Right renal pelvis (tissue), 4 donors: ENCODE results near the gene MIER2. TPM values are rescaled to one million over a fixed set of nuclear protein-coding genes. Genes with fewer than 3 reads are reported as not detected.
"Not testable (repeated sequence)": the region's sequence is repeated elsewhere in the genome, so short reads cannot be mapped to it uniquely, and the experiment has no call there.

Experiments
- DNase-seq, 4 donors: peaks; one replicate each; pipeline ENCODE4 v3.0.0-alpha.2; 2013; ENCODE audit warnings: low read depth in 4 of 4, low spot score in 3 of 4, missing footprints in 1 of 4
- polyA plus RNA-seq, 4 donors: library from polyadenylated mRNA; unstranded; fragments of 120-200 nt; gene quantifications; one replicate each; pipeline ENCODE4 v1.2.1, GENCODE V29; 2013; ENCODE audit not compliant: insufficient read length in 4 of 4

The MIER2 gene
- polyA plus RNA-seq, 4 donors = 23.6 to 32.8 (median 24.5) TPM

DNA sequence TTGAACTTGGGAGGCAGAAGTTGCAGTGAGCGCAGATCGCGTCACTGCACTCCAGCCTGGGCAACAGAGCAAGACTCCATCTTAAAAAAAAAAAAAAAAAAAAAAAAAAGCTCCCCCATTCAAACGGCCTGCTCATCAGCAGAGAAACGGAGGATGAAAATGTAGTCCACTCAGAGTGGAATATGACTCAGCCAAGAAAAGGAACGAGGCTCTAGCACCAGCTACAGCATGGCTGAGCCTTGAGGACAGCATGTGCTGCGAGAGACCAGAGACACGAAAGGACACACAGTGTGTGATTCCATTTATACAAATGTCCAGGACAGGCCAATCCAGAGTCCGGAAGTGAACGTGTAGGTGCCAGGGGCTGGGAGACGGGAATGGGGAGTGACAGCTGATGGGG lies 18.1 kb upstream of the MIER2 start:
- no peak for DNase-seq

DNA sequence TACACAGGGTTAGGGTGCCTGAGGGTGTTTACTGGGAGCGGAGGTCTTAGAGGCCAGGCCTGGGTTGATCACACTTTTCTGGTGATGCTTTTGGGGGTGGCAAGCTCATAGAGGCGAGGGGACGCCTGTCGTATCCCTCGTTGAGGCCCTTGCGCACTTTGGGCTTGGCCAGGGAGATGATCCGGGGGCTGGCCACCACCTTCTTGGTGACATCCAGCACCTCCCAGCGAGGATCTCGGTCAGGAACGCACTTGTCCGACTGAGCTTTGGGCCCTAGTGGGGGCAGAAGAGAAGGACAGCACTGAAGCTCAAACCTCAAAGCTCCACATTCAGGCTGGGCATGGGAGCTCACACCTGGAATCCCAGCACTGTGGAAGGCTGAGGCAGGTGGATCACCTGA lies 17.6 kb upstream of the MIER2 start:
- DNase-seq = no peak

DNA sequence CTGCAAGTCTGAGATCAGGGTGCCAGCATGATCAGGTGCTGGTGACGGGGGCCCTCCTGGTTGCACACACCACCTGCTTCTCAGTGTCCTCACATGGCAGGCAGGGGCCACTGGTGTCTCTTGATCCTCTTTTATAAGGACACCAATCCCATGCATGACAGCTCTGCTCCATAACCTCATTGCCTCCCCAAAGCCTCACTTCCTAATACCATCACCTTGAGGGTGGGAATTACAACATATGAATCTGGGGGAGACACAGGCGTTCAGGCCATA lies 15.0 kb upstream of the MIER2 start:
- no peak for DNase-seq

DNA sequence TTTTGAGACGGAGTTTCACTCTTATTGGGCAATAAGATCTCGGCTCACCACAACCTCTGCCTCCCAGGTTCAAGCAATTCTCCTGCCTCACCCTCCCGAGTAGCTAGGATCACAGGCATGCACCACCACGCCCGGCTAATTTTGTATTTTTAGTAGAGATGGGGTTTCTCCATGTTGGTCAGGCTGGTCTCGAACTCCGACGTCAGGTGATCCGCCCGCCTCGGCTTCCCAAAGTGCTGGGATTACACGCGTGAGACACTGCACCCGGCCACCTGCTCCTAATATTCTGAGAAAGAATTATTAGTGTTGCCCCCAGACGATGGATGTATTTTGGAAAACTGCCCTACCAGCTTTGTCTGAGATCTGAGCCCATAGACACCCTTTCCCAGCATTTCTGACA lies 10.9 kb upstream of the MIER2 start:
- not testable (repeated sequence) for DNase-seq

DNA sequence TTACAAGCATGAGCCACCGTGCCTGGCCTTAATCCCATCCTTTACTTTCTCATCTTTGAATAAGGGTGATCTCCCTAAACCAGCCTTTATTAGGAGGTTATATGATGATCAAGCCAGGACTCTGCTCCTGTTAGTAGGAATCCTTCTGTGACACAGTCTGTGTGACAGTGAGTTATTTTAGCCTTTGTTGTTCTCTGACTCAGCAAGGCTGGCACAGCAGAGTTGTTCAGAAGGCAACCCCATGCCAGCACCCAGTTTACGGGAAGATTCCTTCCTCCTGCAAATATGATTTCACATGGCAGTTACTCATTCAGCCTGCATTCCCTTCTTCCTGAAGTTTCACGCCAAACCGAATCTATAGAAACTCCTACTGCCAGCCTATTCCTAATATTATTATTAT lies 10.5 kb upstream of the MIER2 start:
- DNase-seq = no peak

DNA sequence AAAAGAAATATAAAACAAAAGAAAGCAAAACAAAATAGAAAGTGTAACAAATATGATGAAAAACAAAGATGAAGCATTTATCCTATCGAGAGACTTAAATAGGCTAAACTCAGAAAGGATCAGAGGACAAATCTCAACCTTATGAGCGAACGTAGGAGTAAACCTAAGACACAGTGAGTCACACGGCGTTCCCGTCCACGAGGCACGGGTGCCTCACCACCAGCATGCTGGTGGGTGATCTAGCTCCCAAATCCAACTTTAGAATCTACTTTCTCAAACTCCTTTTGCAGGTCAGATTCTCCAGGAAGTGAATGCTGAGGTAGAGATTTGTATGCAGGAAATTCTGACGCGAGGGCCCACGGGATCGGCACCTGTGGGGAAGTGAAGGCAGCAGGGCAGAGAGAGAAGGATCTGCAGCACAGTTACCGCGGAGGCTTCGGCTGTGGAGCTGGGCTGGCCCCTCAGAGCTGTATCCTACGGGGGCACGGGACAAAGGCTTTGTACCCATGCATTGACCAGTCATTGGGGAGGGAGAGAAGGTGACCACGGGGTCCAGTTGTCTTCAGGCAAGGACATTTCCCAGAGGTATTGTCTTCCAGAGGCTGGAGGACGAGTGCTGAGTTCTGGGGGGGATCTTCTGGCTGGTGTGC lies 7.5 kb upstream of the MIER2 start:
- DNase-seq = no peak

DNA sequence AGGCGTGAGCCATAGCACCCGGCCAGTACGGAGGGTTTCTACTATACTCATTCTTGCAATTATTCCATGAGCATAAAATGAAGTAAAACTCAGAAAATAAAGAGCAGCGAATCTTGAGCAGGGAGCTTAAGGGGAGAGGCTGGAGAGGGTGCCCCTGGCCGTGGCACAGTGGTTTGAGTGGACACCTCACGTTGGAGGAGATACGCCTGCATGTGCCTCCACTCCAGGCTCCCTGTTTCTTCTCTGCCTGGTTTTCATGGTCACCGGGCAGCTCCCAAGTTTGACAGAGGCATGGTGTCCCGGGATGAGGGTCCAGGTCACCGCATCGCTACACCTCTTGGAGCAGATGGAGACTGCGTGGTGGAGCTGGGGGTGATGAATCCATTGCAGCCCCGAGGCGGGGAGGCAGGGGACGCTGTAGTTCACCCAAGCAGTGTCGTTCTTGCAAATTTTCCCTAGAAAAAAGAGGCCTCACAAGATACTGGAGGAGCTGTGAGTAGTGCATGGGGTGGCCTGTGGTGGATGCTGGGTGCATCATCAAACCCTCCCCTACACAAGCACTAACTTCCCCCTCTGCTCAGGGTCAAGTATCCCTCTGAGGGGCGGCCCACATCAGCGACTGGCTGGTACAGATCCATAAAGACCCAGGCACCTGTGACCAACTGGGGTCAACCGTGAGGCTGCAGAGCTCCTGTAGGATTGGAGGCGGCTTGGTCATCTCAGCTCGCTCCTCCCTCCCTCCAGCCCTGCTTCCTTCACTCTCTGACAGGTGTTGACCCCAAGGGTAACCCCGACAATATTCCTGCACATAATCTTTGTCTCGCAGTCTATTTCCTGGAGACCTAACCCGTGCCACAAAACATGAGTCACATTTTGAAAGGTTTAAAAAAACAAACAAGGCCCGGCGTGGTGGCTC lies 3.6 kb upstream of the MIER2 start:
- no peak for DNase-seq

DNA sequence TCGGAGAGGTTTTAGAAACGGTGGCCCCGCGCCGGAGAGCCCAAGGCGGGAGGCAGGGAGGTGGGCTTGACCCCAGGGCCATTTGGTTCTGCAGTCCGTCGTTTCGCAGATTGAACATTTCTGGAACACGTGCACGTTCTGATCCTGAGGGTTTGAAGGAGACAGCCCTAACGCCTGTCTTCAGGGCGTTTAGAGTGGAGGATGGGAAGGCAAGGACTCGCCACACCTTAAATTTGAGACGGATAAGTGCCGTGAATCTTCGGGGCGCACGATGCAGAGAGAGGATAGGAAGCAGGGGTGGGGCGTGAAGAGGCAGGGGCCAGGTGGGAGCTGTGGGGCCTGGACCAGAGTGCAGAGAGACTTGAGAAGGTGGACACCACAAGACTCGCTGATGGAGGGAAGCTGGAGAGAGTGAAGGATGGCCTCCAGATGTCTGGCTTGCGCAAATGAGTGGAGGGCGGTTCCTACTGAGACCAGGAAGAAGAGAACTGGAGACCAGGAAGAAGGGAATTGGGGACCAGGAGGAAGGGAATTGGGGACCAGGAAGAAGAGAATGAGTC lies 804 bp upstream of the MIER2 start:
- DNase-seq = no peak

DNA sequence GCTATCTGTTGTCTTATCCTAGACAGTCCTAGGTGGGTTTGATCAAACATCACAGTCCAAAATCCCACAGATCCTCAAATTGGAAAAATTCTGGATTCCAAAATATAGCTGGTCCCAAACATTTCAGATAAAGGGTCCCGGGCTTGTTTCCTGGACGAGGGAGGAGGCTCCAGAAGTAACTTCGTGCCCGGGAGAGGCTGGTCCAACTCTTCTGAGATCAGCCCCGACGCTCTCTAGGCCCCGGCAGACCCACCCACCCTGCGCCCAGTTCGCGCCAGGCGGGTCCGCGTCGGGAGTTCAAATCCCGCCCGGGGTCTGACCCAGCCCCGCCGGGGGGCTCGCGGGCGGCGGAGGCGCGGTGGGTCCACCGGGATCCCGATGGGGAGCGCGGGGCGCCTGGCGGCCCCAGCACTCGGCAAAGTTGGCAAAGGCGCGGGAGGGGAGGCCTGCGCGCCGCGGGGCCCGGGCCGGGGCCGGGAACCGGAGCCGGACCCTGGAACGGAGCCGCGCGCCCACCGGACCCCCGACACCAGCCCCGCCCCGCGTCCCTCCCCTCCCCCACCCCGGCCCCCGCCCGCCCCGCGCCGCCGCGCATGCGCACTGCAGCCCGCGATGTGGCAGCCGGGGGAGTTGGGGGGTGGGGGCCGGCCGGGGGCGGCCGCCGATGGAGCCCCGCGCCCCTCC lies 513 bp downstream of the MIER2 start:
- DNase-seq = no peak

DNA sequence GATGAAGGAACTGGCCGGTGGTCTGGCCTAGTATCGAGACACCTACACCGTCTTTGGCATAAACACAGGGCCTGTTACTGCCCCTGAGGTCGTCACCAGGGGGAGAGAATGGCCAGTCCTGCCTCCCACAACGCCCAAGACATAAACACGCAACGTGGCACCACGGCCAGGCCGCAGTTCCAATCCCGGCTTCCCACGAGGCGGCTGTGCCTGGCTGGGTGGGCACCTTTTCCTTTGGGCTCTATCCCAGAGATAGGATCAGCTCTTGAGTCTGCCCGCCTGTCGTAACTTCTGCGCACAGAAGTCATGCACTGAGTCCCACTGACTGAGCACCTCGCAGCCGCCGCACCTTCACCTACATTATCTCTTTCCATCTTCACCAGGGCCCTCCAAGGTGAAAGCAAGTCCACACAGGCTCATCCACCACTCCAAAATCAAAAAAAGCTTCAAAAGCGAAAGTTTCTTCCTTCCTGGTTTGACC lies 1.1 kb downstream of the MIER2 start:
- DNase-seq = no peak

DNA sequence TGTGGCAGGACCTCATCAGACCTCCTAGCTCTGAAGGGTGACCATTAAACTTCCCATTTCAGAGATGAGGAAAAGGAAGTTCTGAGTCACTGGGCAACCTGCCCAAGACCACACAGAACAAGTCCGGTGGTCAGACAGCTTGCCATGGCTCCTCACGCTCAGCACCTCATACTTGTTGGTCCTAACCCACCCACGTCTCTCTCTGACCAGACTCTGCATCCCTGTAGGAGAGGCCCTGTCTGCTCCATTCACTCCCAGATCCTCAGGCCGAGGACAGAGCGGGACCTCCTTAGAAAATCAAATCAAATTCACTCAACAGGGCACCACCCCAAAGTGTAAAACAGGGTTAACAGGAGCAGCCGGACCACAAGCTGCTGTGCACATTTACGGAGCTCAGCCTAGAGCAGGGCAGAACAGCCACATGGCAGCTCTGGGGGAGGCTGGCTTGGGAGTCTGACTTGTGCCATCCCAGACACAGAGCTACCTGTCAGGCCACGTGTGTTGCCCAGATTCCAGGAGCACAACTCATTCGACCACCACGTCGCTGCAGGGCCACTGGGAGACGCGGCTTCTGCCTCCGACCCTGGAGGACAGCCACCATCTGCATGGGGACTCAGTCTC lies 1.7 kb downstream of the MIER2 start:
- DNase-seq = no peak

DNA sequence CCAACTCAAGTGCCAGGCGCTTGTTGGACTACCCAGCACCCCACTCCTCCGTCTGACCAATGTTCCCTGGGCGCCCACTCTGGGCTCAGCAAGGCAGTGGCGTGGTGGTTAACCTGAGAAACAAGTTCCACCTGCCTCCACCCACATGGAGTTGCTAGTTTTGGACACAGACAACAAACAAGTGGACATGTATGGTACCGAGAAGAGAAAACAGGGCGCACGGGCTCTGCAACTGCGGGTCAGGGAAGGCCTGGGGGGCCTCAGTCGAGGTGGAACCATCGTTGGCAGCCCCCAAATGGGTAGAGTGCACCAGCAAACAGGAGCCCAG lies 2.5 kb downstream of the MIER2 start:
- DNase-seq = no peak

DNA sequence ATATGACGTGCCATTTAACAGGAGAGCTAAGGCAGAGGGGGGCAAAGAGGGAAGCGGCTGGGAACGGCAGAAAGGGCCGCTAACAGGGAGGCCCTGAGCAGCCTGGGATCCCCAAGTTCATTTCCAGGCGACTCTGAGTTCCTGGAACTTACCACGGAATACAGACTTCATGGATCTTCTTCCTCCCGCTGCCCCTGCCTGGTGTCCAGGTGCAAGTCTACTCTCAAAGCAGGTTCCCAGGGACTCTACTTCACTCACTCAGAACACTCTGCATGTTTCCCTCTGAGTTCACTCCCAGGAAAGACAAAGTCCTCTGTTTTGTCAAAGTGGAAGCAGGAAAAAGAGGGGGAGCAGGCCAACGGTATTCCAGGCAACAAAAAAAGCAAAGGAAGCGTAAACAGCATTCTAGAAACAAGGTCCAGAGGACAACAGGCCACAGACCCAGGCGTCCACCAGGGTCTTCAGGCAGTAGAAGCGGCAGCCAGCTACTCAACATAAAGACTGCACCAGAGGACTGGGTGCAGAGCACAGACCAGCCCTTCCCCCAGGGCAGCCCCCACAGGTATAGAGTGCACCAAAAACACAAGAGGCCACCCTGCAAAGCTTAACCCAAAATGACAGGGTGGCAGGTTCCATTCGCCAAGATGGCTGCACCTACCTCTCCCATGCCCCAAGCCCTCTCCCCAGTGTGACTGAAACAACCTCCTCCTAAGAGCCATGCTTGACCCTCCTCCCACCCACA lies 3.0 kb downstream of the MIER2 start:
- DNase-seq = no peak

DNA sequence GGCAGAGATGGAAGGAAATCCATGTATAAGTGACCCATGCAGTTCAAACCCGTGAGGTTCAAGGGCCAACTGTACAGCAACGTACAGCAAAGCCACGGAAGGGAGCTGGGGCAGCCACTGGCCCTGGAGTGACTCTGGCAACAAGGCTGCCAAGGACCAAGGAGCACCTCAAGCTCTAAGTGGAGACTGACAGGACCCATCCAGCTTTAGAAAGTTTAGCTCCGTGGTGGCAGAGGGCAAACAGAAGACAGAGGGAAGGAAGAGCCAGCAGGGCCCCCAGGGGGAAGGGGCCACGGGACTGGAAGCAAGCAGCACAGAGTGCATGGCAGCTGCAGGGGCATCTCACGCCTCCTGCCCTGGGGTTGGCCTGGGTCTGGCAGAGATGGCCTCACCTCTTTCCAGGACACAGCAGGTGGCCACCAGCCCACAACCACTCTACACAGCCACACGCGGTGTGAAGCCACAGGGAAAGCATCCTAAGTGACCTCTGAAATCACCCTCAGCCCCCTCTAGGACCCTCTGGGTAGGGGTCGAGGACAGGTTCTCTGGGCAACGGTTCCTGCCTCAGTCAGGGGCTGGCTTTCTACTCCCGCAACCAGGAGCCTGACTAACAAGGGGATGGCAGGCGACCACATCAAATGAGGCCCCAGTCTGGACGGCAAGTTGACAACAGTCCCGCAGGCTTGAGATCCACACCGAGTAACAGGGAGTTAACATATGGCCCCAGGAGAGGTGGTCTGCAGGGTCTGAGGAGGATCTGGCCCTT lies 3.8 kb downstream of the MIER2 start:
- no peak for DNase-seq

DNA sequence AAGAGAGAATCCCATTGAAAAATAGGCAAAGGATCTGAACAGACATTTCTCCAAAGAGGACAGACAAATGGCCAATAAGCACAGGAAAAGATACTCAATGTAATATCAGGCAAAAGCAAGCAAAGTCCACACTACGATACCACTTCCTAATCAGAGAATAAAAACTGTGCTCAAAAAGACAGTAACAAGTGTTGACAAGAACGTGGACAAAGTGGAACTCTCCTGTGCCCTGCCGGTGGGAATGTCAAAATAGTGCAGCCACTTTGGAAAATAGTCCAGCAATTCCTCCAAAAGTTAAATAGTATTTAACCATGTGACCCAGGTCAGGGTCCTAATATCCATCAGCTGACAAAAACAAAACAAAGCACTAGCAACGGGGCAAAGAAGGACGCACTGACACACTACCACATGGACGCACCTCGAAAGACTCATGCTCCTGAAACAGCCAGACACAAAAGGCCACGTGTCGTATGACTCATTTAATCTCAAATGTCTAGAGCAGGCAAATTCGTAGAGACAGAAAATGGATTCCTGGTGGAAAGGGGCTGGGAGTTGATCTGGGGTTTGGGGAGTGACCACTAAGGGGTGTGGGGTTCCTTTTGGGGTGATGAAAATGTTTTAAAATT lies 5.2 kb downstream of the MIER2 start:
- no peak for DNase-seq

DNA sequence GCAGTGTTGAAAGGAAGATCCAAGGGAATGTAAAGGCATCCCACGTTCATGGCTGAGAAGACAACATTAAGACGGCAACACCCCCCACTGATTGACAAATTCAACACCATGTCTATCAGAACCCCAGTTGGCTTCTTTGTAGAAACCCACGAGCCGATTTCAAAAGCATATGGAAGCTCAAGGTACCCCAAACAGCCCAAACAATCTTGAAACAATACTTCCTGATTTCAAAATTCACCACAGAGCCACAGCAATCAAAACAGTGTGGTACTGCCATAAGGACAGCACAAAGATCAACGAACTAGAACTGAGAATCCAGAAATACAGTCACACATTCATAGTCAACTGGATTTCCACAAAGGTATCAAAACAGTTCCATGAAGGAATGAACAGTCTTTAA lies 6.2 kb downstream of the MIER2 start:
- no peak for DNase-seq

DNA sequence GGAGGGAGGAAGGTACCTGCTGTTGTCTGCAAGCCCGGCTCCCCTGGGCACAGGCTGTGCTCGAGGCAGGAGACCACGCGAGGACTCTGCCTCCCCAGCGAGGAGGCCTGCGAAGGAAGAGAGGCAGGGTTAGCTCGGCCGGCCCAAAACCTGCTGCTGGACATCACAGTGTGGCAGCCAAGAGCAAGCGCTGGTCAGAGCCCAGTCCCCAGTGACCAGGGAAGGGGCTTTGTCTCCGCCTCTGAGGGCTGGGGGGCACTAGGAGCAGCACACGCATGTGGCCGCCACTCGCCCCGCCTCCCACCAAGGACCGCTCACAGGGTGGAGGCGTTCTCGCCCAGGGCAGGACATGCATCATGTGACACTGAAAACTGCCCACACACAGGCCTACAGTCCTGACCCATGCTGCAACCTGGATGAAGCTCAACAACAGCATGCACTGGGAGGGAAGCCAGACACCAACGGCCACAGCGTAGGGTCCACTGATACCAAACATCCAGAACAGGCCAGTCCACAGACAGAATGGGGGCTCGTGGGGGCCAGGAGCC lies 8.5 kb downstream of the MIER2 start:
- no peak for DNase-seq

DNA sequence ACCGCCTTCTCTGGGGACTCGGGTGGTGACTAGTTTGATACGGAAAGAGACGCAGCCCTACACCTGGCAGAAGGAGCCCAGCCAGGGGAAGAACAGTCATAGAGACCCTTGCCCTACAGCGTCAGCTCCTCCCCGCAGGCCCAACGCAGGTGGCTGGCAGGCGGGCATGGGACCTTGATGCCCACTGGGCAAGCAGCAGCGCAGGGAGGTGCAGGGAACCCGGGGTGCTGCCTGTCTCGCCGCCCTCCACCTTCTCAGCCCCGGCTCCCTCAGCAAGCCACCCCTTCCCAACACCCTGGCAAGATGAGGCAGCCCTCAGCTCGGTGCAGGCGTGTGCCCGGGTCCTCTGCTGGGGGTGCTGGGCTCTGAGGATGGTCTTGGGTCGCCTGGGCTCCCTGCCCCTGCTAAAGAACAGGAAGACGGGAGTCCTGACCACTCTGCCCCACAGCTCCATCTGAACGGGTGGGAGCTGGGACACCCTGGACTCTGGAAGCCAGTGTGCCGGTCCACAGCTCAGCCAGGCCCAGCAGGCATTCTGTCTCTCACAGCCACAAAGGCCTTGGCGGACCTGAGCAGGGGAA lies 9.0 kb downstream of the MIER2 start:
- DNase-seq = no peak

DNA sequence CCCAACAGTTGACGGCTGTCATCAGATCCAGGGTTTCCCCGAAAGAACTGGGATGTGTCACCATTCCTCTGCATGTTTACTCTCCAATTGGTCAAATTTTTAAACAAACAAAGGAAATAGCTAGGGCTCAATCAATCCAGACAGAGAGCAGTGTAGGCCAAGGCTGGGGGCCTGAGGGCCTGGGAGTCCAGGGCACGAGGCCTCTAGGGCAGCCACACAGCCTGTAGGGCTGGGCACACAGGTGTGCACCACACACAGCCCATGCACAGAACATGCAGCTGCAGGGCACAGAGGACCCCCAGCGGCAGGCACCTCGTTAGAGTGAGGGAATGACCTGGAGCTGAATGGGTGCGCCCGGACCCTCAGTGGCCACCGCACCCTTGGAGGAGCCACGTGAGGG lies 9.5 kb downstream of the MIER2 start:
- DNase-seq = no peak
